HG03460 (cell line): Measurements from ENCODE around the gene HS3ST3B1.

Source experiments
- ATAC-seq: cut with Tn5 transposase; IDR thresholded peaks from one replicate; pipeline ENCODE4 v1.9.1; 2021; ENCODE audit not compliant: unreplicated experiment

Gene HS3ST3B1

GRCh38 chr17:14300575-14301278, at the start of gene HS3ST3B1:
TSS of gene HS3ST3B1 (plus strand) at chr17:14301081. CDS start at chr17:14301519, 438 bp downstream.
- ATAC-seq, result peak; percentile 85

- no peak for ATAC-seq
Measured at GRCh38 chr17:14261406-14261805, 39.5 kb upstream of the HS3ST3B1 start.

- no peak for ATAC-seq
Measured at GRCh38 chr17:14268264-14268663, 32.6 kb upstream of the HS3ST3B1 start.

- no peak for ATAC-seq
Measured at GRCh38 chr17:14269473-14269872, 31.4 kb upstream of the HS3ST3B1 start.

GRCh38 chr17:14270508-14270907, 30.4 kb upstream of the HS3ST3B1 start:
- no peak for ATAC-seq

GRCh38 chr17:14276535-14277250, 24.2 kb upstream of the HS3ST3B1 start:
- no peak for ATAC-seq

GRCh38 chr17:14281530-14281929, 19.4 kb upstream of the HS3ST3B1 start:
- ATAC-seq, result no peak

GRCh38 chr17:14282726-14283125, 18.2 kb upstream of the HS3ST3B1 start:
- no peak for ATAC-seq

- no peak for ATAC-seq
Measured at GRCh38 chr17:14289162-14289561, 11.7 kb upstream of the HS3ST3B1 start.

- no peak for ATAC-seq
Measured at GRCh38 chr17:14294876-14295275, 6.0 kb upstream of the HS3ST3B1 start.

GRCh38 chr17:14295676-14296075, 5.2 kb upstream of the HS3ST3B1 start:
- ATAC-seq, result no peak

GRCh38 chr17:14296166-14296910, 4.5 kb upstream of the HS3ST3B1 start:
- ATAC-seq, result no peak

GRCh38 chr17:14297161-14297851, 3.6 kb upstream of the HS3ST3B1 start:
- ATAC-seq, result no peak

- no peak for ATAC-seq
Measured at GRCh38 chr17:14298221-14298946, 2.5 kb upstream of the HS3ST3B1 start.

GRCh38 chr17:14298947-14299279, 2.0 kb upstream of the HS3ST3B1 start:
- ATAC-seq, result no peak

GRCh38 chr17:14299280-14300141, 1.4 kb upstream of the HS3ST3B1 start:
- ATAC-seq, result no peak

- no peak for ATAC-seq
Measured at GRCh38 chr17:14301279-14302090, 604 bp downstream of the HS3ST3B1 start.

GRCh38 chr17:14302091-14302430, 1.2 kb downstream of the HS3ST3B1 start:
- ATAC-seq, result no peak
